ENCODE measurements around the gene KCND2.

KCND2 gene

GRCh38 chr7:120480930-120481329, 208.0 kb downstream of the KCND2 start:
- TF ChIP-seq REST (IDR thresholded peaks at IDR 0.05; ENCODE audit: insufficient read depth in 1 of 2, low read depth in 2 of 2, low read length in 2 of 2): no peak
- TF ChIP-seq SIN3A (IDR thresholded peaks at IDR 0.05; ENCODE audit: borderline replicate concordance, insufficient read depth, low read length): no peak
- no peak for TF ChIP-seq TAF1 (IDR thresholded peaks at IDR 0.05; ENCODE audit: borderline replicate concordance, insufficient read depth, low read length)
- TF ChIP-seq POLR2AphosphoS5 (IDR thresholded peaks at IDR 0.05; ENCODE audit: low read depth, low read length): no peak
- TF ChIP-seq FOXP2 (optimal IDR thresholded peaks at IDR 0.05; ENCODE audit: borderline replicate concordance, extremely low read depth, extremely low read length, insufficient read depth): no peak

- TF ChIP-seq POLR2AphosphoS5 (IDR thresholded peaks at IDR 0.05; ENCODE audit: low read depth, low read length) (no peak), SIN3A (IDR thresholded peaks at IDR 0.05; ENCODE audit: borderline replicate concordance, insufficient read depth, low read length) (no peak), FOXP2 (optimal IDR thresholded peaks at IDR 0.05; ENCODE audit: borderline replicate concordance, extremely low read depth, extremely low read length, insufficient read depth) (no peak), REST (IDR thresholded peaks at IDR 0.05; ENCODE audit: insufficient read depth in 1 of 2, low read depth in 2 of 2, low read length in 2 of 2) (no peak), TAF1 (IDR thresholded peaks at IDR 0.05; ENCODE audit: borderline replicate concordance, insufficient read depth, low read length) (no peak)
Observed at GRCh38 chr7:120486164-120486563, 213.2 kb downstream of the KCND2 start.

- TF ChIP-seq REST (IDR thresholded peaks at IDR 0.05; ENCODE audit: insufficient read depth in 1 of 2, low read depth in 2 of 2, low read length in 2 of 2) (no peak), FOXP2 (optimal IDR thresholded peaks at IDR 0.05; ENCODE audit: borderline replicate concordance, extremely low read depth, extremely low read length, insufficient read depth) (no peak), POLR2AphosphoS5 (IDR thresholded peaks at IDR 0.05; ENCODE audit: low read depth, low read length) (no peak), SIN3A (IDR thresholded peaks at IDR 0.05; ENCODE audit: borderline replicate concordance, insufficient read depth, low read length) (no peak), TAF1 (IDR thresholded peaks at IDR 0.05; ENCODE audit: borderline replicate concordance, insufficient read depth, low read length) (no peak)
Observed at GRCh38 chr7:120502132-120502531, 229.2 kb downstream of the KCND2 start.

- TF ChIP-seq TAF1 (IDR thresholded peaks at IDR 0.05; ENCODE audit: borderline replicate concordance, insufficient read depth, low read length): no peak
- no peak for TF ChIP-seq FOXP2 (optimal IDR thresholded peaks at IDR 0.05; ENCODE audit: borderline replicate concordance, extremely low read depth, extremely low read length, insufficient read depth)
- no peak for TF ChIP-seq SIN3A (IDR thresholded peaks at IDR 0.05; ENCODE audit: borderline replicate concordance, insufficient read depth, low read length)
- no peak for TF ChIP-seq REST (IDR thresholded peaks at IDR 0.05; ENCODE audit: insufficient read depth in 1 of 2, low read depth in 2 of 2, low read length in 2 of 2)
- no peak for TF ChIP-seq POLR2AphosphoS5 (IDR thresholded peaks at IDR 0.05; ENCODE audit: low read depth, low read length)
Observed at GRCh38 chr7:120502825-120503224, 229.8 kb downstream of the KCND2 start.

GRCh38 chr7:120504386-120504785, 231.4 kb downstream of the KCND2 start:
- TF ChIP-seq TAF1 (IDR thresholded peaks at IDR 0.05; ENCODE audit: borderline replicate concordance, insufficient read depth, low read length): no peak
- no peak for TF ChIP-seq REST (IDR thresholded peaks at IDR 0.05; ENCODE audit: insufficient read depth in 1 of 2, low read depth in 2 of 2, low read length in 2 of 2)

All from PFSK-1 (cell line).